ENCODE measurements around the gene DGKQ. TPM values are rescaled to one million over a fixed set of nuclear protein-coding genes. Genes with fewer than 3 reads are reported as not detected.

Gene DGKQ
- total RNA-seq, 1 experiment from 2014 or later = 12.4 TPM

GRCh38 chr4:1011666-1012033 is 38.3 kb upstream of the DGKQ start:
- Histone ChIP-seq H3T11ph (ENCODE audit: low read length) (no peak overlapping the region), H3K23ac (ENCODE audit: insufficient read length, low read depth, low read length) (no peak overlapping the region), H3K23me2 (ENCODE audit: insufficient read length, low read depth, low read length, poor library complexity, severe bottlenecking) (peaks cover 14% of the 10 kb centered on the region), H3K79me2 (ENCODE audit: insufficient read depth, low read length) (no peaks in the 10 kb centered on the region), H3K4ac (ENCODE audit: low read depth, low read length) (no peak overlapping the region), H4K5ac (ENCODE audit: insufficient read length, low read depth, low read length) (no peak overlapping the region), H4K91ac (ENCODE audit: insufficient read length, low read depth, low read length) (no peak overlapping the region), H3K56ac (ENCODE audit: insufficient read length, low read depth, low read length) (no peak overlapping the region), H3K27me3 (ENCODE audit: insufficient read depth, low read length) (peaks cover 22% of the 10 kb centered on the region; the same call in 1 of the 2 replicates), H3K14ac (ENCODE audit: insufficient read depth, low read length) (no peak overlapping the region), H3K79me1 (ENCODE audit: insufficient read depth, low read depth, low read length, poor library complexity, severe bottlenecking) (no peaks in the 10 kb centered on the region), H2BK5ac (ENCODE audit: insufficient read length, low read length) (no peak overlapping the region), H3K9ac (ENCODE audit: extremely low read depth, insufficient read length, low read length) (no peak overlapping the region), H2AFZ (ENCODE audit: low read length) (no peak overlapping the region), H4K8ac (replicated peaks; ENCODE audit: insufficient read length, low read depth, low read length) (no peak overlapping the region), H2BK12ac (ENCODE audit: insufficient read length, low read depth, low read length) (no peak overlapping the region), H2BK15ac (ENCODE audit: low read depth, low read length) (no peak overlapping the region), H3K4me1 (ENCODE audit: insufficient read depth, low read length) (no peaks in the 10 kb centered on the region), H2BK20ac (ENCODE audit: low read depth, low read length, poor library complexity, severe bottlenecking) (no peak overlapping the region), H3K18ac (ENCODE audit: insufficient read length, low read depth, low read length) (no peak overlapping the region), H3K27ac (ENCODE audit: insufficient read length, low read depth, low read length) (no peak overlapping the region), H4K20me1 (ENCODE audit: control insufficient read depth, insufficient read depth, insufficient read length) (no peaks in the 10 kb centered on the region), H3K4me2 (ENCODE audit: insufficient read depth, insufficient read length, low read length) (no peak overlapping the region), H2AK5ac (ENCODE audit: insufficient read length, low read length) (no peak overlapping the region), H2BK120ac (ENCODE audit: low read depth, low read length, poor library complexity, severe bottlenecking) (no peak overlapping the region), H3K9me3 (ENCODE audit: control insufficient read depth, low read depth, low read length) (no peaks in the 10 kb centered on the region)
- peaks cover 0 to 9% of the 10 kb centered on the region in 2 experiments; a peak in 4 of 5 replicates for H3K9me3 Mint-ChIP-seq
- no CpG with 5 or more reads among the region's 69 CpGs for WGBS (ENCODE audit: extremely low coverage, insufficient read length, low lambda C conversion rate)
- H3K4me1 Mint-ChIP-seq = peaks cover 11 to 12% of the 10 kb centered on the region in 2 experiments
- no peak for TF ChIP-seq CTCF (conservative IDR thresholded peaks at IDR 0.05)
- peaks cover 36% of the 10 kb centered on the region for H3K27me3 Mint-ChIP-seq (ENCODE audit: low read depth)
- H3K4me3 Mint-ChIP-seq = no peak overlapping the region
- DNase-seq = no peak
- H3K36me3 Mint-ChIP-seq (ENCODE audit: insufficient read depth in 1 of 3, low read depth in 3 of 3) = peaks cover 0 to 4% (median 0%) of the 10 kb centered on the region in 3 experiments; a peak in 2 of 7 replicates
- no peak overlapping the region for H3K27ac Mint-ChIP-seq

All from H9 (cell line).